Activated B cell treated with CpG ODN at 0.5 μM for 24 hours (primary cell): ENCODE data around the gene KIAA1549. TPM values are rescaled to one million over a fixed set of nuclear protein-coding genes. Genes with fewer than 3 reads are reported as not detected.

Experiments used
- ATAC-seq: fragments of 200-7000 bp; cut with Tn5 transposase; one replicate; pipeline ENCODE4 v1.10.0; 2021; ENCODE audit warnings: low read depth, mild to moderate bottlenecking, moderate library complexity
- CTCF ChIA-PET: fragments of 350-600 bp; sonication (Branson Sonifier 250); formaldehyde crosslinking; loops from one replicate; lab custom pipeline; 2021; ENCODE audit warnings: antibody characterized with exemption; lab: Charles Lee
- POLR2A ChIA-PET: fragments of 350-600 bp; sonication (Branson Sonifier 250); formaldehyde crosslinking; loops from one replicate; lab custom pipeline; 2021; ENCODE audit warnings: antibody characterized with exemption; lab: Charles Lee
- DNase-seq: peaks from one replicate; pipeline ENCODE4 v3.0.0; 2022
- H3K27ac Mint-ChIP-seq: one replicate; pipeline ENCODE4 v1.8.0; 2020; ENCODE audit warnings: mixed read lengths
- H3K27me3 Mint-ChIP-seq: one replicate; pipeline ENCODE4 v1.8.0; 2021; ENCODE audit warnings: mixed read lengths
- H3K36me3 Mint-ChIP-seq: one replicate; pipeline ENCODE4 v1.8.0; 2021; ENCODE audit warnings: low read depth, mixed read lengths
- H3K4me1 Mint-ChIP-seq: one replicate; pipeline ENCODE4 v1.8.0; 2021; ENCODE audit warnings: mixed read lengths
- H3K4me3 Mint-ChIP-seq: one replicate; pipeline ENCODE4 v1.8.0; 2020; ENCODE audit warnings: mild to moderate bottlenecking, mixed read lengths
- H3K9me3 Mint-ChIP-seq: one replicate; pipeline ENCODE4 v1.8.0; 2020; ENCODE audit warnings: mixed read lengths
- intact Hi-C: fragments of 100-400 bp; cut with micrococcal nuclease; formaldehyde crosslinking; loops from one replicate; pipeline ENCODE4 v1.15.1; 2024
- total RNA-seq: library from RNA; stranded (reverse); gene quantifications from 2 replicates; pipeline ENCODE4 v1.2.3, GENCODE V29; 2022
- TF ChIP-seq, protein P1 (sequence below): fragments of 200-600 bp; IDR thresholded peaks from one replicate; pipeline ENCODE4 v1.8.0; 2022; ENCODE audit warnings: antibody characterized with exemption, mild to moderate bottlenecking

Gene KIAA1549
- total RNA-seq, 1 donor from 2014 or later, result 0.42 TPM

DNA sequence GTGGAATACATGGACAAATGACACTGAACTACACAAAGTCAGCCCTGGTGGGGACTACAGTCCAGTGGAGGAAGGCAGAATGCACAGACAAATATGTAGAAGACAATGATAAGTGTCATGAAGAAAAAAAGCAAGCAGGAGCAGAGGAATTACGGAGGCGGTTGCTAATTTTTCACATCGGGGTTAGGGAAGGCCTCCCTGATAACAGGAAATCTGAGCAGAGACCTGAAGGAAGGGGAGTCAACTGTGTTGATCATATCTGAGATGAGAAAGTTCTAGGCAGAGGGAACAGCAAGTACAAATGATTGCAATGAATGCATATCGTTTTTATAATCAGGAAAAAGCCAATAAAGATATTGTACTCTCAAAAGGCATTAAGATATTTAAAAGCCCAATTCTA is 14.0 kb downstream of the KIAA1549 start:
- H3K4me3 Mint-ChIP-seq, result no peak overlapping the region
- DNase-seq (no peak), ATAC-seq (no peak)
- ChIA-PET POLR2A (no interaction called here), CTCF (no interaction called here)
- H3K27ac Mint-ChIP-seq, result no peak overlapping the region
- H3K27me3 Mint-ChIP-seq, result peaks cover 22% of the 10 kb centered on the region
- H3K36me3 Mint-ChIP-seq, result no peaks in the 10 kb centered on the region
- H3K4me1 Mint-ChIP-seq, result no peaks in the 10 kb centered on the region
- intact Hi-C loops, result no loop called here
- H3K9me3 Mint-ChIP-seq, result no peaks in the 10 kb centered on the region
- TF ChIP-seq, protein P1, sequence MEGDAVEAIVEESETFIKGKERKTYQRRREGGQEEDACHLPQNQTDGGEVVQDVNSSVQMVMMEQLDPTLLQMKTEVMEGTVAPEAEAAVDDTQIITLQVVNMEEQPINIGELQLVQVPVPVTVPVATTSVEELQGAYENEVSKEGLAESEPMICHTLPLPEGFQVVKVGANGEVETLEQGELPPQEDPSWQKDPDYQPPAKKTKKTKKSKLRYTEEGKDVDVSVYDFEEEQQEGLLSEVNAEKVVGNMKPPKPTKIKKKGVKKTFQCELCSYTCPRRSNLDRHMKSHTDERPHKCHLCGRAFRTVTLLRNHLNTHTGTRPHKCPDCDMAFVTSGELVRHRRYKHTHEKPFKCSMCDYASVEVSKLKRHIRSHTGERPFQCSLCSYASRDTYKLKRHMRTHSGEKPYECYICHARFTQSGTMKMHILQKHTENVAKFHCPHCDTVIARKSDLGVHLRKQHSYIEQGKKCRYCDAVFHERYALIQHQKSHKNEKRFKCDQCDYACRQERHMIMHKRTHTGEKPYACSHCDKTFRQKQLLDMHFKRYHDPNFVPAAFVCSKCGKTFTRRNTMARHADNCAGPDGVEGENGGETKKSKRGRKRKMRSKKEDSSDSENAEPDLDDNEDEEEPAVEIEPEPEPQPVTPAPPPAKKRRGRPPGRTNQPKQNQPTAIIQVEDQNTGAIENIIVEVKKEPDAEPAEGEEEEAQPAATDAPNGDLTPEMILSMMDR, result no peak

DNA sequence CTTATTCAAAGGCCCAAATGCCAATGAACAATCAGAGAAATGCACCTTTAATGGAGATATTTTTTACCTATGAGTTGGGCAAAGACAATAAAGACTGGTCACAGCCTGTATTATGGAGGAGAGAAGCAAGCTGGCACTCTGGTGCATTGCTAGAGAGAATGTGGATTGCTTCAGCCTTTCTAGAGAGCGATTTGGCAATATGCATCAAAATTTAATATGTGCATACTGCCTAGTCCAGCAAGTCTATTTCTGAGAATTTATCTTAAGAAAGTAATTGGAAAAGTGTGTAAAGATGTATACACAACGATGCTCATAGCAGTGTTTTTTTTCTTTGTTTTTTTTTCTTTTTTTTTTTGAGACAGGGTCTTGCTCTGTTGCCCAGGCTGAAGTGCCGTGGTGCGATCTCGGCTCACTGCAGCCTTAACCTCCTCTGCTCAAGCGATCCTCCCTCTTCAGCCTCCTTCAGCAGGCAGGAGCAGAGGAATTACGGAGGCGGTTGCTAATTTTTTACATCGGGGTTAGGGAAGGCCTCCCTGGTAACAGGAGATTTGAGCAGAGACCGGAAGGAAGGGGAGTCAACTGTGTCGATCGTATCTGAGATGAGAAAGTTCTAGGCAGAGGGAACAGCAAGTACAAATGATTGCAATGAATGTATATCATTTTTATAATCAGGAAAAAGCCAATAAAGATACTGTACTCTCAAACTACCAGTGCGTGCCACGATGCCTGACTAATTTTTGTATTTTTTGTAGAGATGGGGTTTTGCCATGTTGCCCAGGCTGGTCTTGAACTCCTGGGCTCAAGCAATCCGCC is 16.4 kb downstream of the KIAA1549 start:
- TF ChIP-seq, protein P1, result no peak
- no peak overlapping the region for H3K4me3 Mint-ChIP-seq
- intact Hi-C loops, result no loop called here
- ChIA-PET POLR2A (no interaction called here), CTCF (no interaction called here)
- H3K27me3 Mint-ChIP-seq, result peaks cover 18% of the 10 kb centered on the region
- H3K9me3 Mint-ChIP-seq, result no peaks in the 10 kb centered on the region
- no peaks in the 10 kb centered on the region for H3K4me1 Mint-ChIP-seq
- no peak overlapping the region for H3K27ac Mint-ChIP-seq
- H3K36me3 Mint-ChIP-seq, result no peaks in the 10 kb centered on the region
- DNase-seq, result no peak
- ATAC-seq, result no peak

DNA sequence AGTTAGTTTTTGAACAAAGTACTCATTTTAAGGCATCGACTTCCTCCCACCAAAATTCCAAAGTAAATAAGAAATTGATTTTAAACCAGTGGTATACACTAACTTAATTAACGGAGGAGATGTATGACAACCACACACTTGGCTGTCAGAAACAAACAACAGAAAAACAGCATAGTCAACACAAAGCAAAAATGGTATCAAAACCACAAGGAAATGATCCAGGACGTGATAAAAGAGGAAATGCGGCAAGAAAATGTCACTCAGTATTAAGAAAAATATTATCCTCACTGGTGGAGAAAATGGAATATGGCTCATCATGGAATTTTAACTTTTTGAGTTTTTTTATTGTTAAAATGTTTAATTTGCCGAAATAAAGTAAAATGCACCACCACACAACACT is 17.5 kb downstream of the KIAA1549 start:
- Mint-ChIP-seq H3K4me1 (no peaks in the 10 kb centered on the region), H3K27me3 (peaks cover 18% of the 10 kb centered on the region), H3K9me3 (no peaks in the 10 kb centered on the region), H3K4me3 (no peak overlapping the region), H3K27ac (no peak overlapping the region), H3K36me3 (no peaks in the 10 kb centered on the region)
- ChIA-PET CTCF (no interaction called here), POLR2A (no interaction called here)
- intact Hi-C loops, result no loop called here
- DNase-seq (no peak), ATAC-seq (no peak)
- TF ChIP-seq, protein P1, result no peak

DNA sequence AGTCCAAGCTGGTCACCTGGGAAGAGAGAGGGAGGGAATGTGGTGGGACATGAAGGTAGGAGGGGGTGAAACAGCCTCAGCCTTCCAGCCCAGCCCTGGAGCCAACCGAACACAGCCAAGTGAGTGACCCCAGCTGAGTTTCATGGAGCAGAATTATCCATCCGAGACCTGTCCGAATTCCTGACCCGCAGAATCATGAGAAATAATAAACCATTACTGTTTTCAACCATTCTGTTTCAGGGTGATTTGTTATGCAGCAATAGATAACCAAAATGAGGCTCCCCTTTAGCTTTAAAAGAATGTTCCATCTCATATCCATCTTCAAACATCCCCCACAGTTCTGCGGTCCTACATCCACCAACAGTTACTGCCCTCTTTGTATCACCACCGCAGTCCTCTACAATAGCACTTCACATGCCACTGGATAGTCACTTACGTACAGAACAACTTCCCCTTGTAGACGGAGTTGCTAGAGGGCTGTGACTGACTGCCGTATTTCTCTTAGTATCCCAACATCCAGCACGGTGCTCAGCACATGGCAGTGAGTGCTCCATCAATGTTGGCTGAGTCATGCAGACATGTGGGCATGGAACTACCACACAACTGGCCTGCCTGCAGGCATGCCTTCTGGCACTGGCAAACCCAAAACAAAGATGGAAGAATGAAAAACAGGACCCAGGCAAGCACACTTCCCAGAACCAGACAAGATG is 18.5 kb downstream of the KIAA1549 start:
- CTCF ChIA-PET, result no interaction called here

DNA sequence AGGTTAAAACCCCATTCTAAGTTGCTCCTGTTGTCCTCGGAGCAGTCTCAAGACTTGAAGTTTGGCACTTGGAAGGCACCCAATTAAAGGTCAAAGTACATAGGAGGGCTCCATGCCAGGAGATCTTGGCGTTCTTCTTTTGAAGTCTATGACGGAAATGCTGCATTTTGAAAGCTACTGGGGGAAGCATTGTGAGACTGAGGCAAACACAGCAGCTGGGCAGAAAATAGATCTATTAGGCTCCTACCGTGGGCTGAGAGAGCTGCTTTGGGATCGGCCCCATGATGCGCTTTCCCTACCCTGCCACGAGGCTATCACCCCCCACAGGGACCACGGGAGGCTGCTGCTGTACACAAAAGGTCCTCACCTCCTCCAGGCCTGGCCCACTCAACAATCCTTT is 20.0 kb downstream of the KIAA1549 start:
- H3K27me3 Mint-ChIP-seq, result peaks cover 18% of the 10 kb centered on the region
- no peak overlapping the region for H3K27ac Mint-ChIP-seq
- no peak overlapping the region for H3K4me3 Mint-ChIP-seq
- TF ChIP-seq, protein P1, result no peak
- H3K9me3 Mint-ChIP-seq, result peaks cover 7% of the 10 kb centered on the region
- no peak for DNase-seq
- no peaks in the 10 kb centered on the region for H3K36me3 Mint-ChIP-seq
- no peaks in the 10 kb centered on the region for H3K4me1 Mint-ChIP-seq
- ChIA-PET CTCF (no interaction called here), POLR2A (no interaction called here)
- intact Hi-C loops, result no loop called here
- no peak for ATAC-seq

More for the DNA sequence above, 18.5 kb downstream of the KIAA1549 start:
- no peaks in the 10 kb centered on the region for H3K9me3 Mint-ChIP-seq
- DNase-seq (no peak), ATAC-seq (no peak)
- H3K27ac Mint-ChIP-seq, result no peak overlapping the region
- H3K4me1 Mint-ChIP-seq, result no peaks in the 10 kb centered on the region
- no peak overlapping the region for H3K4me3 Mint-ChIP-seq
- H3K27me3 Mint-ChIP-seq, result peaks cover 18% of the 10 kb centered on the region
- intact Hi-C loops, result no loop called here
- POLR2A ChIA-PET, result no interaction called here
- TF ChIP-seq, protein P1, result no peak
- no peaks in the 10 kb centered on the region for H3K36me3 Mint-ChIP-seq
